GM19023 (cell line): ENCODE data around the gene LRRK1.

Experiments used
- ATAC-seq: cut with Tn5 transposase; IDR thresholded peaks from one replicate; pipeline ENCODE4 v1.9.1; 2021; ENCODE audit warnings: mild to moderate bottlenecking, moderate library complexity; ENCODE audit not compliant: unreplicated experiment

Gene LRRK1

DNA sequence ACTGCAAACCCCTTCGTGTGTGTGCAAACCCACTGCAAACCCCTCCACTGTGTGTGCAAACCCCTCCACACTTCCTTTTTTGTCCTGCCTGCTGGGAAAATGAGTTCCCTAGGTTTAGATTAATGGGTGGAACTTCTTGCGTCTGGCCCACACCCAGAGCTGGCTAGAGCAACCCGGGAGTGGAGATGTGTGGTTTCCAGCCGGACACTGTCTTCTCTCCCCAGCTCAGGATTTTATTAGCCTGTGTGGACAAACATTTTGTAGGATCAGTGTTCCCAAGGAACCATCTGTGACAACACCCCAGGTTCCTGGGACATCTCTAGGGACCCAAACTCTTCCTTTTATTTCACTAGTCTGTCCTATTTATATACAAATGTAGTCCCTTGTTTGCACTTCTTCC, 9.6 kb upstream of the LRRK1 start:
- no peak for ATAC-seq

DNA sequence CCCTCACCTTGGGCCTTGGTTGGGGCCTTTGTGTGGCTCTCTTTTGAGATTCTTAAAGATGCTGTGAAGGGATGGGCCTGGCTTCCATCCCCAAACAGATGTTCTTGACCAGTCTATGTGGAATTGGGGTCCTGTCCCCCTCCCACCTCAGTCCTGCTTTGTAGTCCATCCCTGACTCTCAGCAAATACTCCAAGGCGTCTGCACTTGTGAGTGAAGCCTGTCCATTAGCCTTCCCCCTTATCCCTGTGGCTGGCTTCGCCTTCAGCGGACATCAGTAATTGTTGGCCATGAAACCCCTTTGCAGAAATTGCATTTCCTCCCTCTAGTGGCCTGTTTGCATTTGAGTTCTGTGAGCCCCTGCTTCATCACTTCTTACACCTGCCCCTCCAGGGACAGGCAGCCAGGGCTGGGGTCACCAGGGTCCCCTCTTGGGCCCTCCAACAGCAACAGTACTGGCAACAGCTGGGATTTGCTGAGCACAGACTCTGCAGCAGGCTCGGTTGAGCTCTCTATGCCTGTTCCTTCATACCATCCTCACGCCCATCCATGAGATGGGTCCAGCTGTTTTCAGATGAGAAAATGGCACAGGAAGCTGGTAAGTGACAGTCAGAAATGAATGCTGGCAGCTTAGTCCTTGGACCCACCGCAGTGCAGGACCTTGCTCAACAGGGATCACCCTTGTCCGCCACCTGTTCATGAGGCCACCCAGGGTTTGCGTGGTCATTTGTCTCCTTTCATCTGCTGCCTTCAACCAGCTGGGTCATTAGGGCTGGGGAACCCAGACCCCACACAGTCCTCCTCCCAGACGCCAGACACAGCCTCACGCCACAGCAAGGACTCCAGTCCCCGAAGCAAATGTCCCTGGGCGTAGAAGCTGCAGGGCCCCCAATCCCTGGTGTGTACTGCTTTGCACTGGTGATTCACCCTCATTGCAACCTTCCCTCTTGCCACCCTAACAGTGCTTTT, 8.9 kb upstream of the LRRK1 start:
- ATAC-seq: no peak

DNA sequence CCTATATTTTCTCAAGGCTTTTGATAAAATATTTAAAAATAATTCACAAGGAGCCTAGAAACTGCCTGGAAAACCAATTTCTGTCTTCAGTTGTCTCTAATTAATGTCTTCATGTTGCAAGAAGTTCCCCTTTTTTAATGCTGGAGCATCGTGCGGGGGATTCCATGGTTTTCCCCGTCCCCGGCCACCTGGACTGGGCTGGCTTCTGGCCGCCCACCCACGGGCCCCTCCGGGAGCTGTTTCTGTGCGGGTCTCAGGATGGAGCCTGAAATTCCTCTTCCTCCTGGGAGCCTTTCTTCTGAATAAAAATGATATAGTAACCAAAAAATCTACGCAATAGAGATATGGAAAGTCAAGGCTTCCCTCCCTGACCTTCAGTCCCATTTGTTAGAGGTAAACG, 8.1 kb upstream of the LRRK1 start:
- ATAC-seq: no peak

DNA sequence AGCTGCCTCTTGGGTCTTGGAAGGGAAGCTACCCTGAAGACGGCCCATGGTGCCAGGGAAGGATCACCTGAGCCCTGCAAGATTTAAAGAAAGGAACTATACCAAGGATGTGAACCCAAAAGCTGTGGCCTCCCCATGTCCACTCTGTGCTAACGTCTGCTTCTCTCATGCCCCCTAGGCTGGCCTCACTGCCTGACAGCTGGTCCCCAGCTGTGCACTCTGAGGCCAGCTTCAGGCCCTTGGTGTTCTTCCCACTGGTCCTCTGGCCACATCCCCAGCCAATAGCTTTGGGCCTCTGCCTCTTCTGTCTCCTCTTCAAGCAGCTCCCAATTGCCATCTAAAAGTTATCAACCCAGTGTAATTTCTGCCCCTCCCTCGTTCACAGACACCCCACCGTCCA, 5.2 kb upstream of the LRRK1 start:
- ATAC-seq: no peak

DNA sequence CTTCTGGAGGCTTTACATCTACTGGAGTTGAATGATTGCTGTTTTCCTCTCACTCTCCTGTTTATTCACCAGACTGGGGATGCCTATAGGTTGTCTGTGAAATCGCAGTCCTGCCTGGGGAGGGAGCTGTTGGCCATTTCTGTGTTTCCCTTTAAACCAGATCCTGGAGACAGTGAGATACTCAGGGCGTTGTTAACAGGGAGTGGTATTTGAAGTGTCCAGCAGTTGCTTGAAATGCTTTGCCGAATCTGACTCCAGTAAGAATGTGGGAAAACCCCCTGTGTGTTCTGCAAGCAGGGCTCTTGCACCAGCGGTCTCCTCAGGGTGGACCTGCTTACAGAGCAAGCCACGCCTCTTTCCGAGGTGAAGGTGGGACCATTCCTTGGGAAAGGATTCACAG, 4.3 kb upstream of the LRRK1 start:
- ATAC-seq: no peak

DNA sequence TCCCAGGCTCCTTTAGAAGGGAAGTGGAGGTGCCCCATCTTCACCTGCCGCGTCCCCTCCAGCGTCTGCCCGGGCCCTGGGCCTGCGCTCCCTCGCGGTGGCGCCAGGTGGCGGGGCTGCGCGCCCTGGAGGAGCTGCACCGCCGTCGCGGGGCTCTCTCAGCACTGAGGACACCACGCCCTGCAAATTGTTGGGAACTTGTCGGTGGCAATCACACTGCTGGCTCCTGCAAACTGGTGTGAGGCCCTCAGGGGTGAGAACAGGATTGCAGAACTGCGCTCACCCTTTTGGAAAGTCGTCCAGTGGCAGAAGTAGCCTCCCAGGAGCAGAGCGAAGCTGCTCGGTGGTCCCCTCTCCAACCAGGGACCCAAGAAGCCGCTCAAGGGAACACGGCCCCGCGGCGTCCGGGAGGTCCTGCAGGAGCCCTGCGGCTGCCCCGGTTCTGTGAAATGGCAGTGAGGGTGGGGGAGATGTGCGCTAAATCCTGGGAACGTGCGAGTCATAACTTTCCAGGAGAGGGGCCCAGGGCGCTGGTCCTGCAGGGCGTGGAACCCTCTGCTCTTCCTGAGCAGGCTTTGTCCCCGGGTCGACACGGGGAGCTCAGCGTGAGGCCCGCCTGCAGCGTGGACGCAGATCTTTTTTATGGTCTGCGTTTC, 995 bp upstream of the LRRK1 start:
- ATAC-seq: peak; percentile 53

DNA sequence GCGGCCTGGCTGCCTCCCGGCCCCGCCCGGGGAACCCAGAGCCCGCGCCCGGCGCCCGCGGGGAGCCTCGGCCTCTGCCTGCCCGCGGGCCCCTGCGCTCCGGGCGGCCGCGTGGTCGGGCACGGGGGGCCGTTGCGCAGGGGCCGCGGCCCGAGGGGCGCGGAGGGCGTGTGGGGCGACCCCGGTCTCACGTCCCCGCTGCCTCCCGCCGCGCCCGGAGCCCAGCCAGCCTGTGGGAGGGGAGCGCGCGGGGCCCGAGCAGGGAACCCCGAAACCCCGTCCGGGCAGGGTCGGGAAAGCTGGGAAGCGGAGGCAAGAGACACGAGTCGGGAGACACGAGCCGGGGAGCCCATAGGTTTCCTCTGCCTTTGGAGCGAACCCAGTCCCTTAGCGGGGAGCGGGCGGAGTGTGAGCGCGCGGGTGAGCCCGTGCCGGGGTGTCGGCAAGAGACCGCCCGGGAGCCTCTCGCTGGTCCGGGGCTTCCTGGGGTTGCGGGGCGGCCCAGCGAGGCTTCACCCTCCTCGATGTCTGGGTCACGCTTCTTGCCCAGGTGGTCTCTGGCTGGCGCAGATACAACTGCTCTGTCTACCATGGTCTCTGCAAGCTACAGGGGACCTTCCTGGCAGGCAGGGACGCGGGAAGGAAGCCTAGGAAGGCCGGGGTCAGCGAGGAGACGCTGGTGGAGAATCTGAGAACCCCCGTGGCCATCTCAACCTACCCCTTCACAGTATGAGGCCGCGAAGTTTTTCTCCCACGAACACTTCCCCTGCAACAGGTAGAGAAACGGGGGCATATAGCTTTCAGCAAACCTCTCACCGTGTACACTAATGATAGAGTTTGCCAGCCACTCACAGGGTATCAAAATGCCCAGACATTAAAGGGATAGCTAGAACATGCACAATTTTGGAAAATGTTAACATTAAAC, 586 bp downstream of the LRRK1 start:
- ATAC-seq: peak; percentile 25

DNA sequence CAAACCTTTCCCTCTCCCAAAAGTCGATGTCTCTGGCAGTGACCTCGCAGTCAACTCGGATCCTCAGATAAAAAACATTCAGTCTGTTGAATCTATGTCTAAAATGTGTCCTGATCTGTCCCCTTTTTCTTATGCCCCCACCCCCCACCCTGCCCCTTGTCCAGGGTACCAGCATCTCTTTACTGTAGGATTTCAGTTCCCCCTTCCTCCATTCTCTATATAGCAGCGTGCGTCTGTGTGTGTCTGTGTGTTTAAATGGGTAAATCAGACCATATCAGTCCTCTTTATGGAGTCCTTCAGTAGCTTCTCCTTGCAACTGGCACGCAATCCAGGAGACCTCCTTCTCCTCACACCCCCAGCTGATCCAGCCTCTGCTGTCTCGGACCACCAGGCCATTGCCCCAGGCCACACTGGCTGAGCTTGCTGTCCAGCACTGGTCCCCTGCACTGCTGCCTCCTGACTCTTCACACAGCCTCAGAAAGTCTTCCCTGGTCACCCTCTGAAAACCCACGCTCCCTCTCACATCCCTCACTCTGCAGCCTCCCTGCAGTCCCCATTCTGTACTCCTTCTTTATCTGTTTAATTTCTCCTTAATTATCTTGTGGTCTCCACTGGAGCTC, 1.5 kb downstream of the LRRK1 start:
- ATAC-seq: no peak

DNA sequence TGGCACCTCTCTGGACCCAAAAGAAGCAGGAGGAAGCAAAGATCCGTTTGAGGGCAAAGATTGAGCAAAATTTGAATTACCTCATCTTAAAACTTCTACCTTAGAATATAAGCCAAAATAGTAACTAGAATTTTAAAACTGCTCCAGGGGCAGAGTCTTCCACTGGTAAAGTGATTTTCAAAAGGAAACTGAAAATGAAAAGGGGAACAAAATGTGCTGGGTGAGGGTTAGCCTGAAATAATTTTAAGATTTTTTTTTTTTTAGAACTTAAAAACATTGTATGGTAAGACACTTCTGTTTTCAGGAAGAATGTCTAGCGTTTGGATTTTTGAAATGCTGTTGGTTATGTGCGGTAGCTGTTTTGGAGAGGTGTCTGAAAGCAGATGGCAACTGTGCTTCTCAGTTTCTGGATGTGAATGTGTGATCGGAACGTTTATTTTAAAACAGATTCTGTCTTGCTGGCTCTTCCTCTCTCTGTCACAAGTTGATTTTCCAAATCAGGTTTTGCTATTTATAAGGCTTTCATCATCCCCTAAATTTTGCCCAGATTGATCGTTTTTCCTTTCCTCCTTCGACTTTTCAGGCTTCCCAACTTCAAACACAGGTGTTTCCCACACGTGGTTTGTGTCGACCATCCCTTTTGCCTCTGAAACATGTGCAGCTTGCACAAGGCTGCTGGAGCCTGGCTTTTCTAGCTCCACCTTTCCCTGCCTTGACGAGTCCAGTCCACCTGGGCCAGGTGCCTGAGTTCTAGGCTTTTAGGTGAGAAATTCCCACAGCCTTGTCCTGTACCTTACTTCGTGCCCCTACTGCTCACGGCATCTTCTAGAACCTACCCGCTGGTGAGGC, 3.3 kb downstream of the LRRK1 start:
- ATAC-seq: no peak

DNA sequence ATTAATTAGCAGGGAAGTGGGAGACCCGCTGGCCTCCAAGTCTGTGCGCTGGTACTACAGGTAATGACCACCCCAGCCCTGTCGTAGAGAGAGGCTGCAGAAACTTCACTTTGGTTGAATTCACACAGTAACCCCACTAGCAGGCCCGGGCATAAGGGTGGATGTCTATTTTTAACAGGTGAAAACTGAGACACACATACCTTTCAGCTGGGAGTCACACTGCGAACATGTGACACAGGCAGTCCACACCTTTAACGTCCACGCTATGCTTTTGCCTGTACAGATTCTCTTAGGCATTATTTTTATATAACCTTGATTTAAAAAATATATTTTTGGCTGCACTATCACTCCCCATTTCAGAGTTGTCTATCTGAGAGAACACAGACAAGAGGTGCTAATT, 3.9 kb downstream of the LRRK1 start:
- ATAC-seq: no peak

DNA sequence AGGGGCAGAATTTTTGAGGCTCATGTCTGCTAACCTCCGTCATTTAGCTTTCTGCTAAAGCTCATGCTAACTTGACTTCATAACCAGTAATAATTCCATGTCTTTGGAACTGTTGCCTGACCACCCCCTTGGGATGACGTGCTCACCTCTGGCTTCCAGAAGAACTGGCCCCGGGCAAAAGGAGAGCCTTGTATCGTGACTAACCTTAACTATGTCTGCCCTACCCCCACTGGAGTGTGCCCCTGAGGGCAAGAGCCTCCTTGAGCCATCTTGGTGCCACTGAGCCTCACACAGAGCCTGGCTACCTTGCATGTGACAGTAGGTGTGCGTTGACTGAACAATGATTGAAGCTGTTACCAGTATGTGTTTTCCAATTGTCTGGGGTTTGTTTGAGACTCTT, 4.7 kb downstream of the LRRK1 start:
- ATAC-seq: no peak

DNA sequence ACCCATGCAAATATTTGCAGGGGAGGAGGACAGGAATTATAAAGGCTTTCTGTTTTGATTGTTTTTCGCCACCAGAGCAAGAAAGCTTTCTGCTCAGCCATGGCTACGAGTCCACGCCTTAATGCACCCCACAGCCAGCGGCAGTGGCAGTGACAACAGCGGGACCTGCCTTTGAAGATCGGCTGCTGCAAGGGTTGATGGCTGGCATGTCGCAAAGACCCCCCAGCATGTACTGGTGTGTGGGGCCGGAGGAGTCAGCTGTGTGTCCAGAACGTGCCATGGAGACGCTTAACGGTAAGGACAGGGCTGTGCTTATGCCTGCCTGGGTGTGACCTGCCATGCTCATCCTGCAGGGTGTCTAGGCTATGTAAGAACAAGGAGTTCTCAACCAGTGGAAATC, 5.3 kb downstream of the LRRK1 start:
- no peak for ATAC-seq

DNA sequence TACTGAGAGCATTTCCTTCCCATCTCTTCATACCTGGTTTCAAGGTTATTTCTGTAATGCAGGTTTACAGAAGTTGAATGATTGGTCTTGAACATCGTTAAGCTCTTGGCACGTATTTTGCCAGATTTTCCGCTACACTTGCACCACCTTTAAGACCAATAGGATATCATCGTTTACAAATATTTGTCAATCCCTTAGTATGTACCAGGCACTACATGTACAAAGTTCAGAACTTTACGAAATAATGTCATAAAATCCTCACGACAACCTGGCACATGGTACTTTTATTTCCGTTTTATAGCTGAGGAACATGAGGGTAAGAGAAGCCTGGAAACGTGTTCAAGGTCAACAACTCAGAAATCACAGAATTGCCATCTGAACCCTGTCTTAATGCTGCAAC, 6.3 kb downstream of the LRRK1 start:
- no peak for ATAC-seq

DNA sequence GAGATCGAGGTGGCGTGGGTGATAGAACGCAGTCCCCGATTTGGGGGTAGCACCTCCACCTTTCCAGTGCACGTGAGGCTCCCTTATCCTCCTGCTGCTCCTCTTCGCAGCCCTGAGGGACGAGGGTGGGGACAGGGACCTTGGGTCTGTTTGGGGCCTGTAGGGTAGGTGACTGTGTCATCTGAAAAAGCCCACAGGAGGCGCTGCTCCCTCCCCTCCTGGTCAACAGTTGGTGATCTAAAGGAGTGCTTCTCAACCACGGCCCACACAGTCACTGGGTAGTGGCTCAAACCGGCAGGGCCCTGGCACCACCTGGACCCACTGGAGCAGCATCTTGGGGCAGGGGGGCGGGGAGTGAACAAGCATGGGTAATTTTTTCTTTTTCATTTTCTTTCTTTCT, 7.1 kb downstream of the LRRK1 start:
- no peak for ATAC-seq

DNA sequence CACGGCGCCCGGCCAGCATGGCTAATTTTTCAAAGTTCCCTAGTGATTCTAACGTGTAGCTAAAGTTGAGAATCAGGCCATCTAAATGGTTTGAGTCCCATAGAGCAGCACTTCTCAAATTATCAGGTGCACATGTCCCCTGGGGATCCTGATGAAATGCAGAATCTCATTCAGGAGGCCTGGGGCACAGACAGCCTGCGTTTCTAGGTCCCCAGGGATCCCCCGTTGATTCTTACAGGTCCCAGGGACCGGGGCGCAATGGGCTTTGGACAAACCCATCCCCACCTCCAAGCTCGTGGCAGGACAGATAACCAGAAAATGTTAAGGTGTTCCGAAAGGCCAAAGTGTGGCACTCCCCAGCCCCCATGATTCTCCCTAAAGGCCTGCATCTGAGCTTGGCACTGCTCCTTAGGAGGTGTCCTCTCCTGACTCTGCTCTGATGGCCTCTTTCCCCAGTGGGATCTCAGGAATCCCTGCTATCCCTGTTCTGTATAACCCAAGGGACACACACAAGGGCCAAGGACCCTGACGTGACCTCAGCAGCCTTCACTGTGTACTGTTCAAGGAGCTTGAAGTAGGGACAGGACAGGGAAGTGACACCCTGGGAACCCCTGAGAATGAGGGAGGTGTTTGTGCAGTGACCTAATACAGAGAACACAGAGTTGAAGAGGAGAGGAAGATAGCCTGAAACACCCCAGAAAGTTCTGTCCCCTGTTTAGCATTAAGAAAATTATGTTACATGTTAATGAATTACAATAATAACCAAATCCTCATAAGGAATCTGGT, 8.0 kb downstream of the LRRK1 start:
- no peak for ATAC-seq

DNA sequence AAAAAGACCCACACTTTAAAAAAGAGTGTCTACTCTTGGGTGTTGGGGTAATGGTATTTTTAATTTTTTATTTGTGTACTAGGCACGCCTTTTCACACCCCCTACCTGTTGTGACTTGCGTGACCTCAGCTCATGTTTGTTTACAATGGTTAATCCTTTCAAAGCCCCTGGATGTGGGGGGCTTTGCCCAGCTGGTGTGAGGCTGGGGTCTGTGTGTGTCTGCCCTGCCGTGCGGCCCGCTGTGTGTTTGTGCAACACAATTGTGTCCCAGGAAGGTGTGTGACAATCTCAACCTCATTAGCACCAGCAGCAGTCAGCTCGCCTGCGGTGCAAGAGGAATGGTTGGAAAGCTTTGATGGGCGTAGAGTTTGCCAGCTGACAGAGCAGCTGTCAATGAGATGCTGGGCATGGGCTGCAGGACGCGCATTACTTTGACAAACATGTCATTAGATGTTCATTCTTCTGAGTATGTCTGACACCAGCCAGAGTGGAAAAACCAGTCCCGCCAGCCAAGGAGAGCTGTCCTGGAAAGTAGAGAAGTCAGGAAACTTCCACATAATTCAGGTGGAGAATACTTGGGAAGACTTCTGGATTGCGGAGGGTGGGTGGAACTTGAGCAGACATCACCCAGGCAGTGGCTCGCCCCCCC, 9.6 kb downstream of the LRRK1 start:
- no peak for ATAC-seq

DNA sequence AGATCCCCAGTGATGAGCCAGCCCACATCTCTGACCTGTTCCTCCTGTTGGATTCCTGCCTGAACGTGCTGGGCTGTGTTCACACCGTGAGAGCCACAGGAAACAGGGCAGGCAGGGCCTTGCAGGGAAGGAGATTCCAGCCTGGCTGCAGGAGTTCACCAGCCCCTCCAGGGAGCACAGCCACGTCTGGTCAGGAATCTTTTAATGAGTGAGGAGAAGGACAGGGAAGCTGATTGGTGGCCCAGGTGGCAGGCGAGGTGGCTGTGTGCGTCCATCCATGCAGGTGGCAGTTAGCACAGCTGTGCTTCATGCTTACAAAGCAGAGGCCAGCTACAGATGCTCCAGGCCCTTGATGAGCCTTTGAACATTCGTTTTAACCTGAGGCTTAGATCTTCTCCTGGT, 10.5 kb downstream of the LRRK1 start:
- ATAC-seq: no peak

DNA sequence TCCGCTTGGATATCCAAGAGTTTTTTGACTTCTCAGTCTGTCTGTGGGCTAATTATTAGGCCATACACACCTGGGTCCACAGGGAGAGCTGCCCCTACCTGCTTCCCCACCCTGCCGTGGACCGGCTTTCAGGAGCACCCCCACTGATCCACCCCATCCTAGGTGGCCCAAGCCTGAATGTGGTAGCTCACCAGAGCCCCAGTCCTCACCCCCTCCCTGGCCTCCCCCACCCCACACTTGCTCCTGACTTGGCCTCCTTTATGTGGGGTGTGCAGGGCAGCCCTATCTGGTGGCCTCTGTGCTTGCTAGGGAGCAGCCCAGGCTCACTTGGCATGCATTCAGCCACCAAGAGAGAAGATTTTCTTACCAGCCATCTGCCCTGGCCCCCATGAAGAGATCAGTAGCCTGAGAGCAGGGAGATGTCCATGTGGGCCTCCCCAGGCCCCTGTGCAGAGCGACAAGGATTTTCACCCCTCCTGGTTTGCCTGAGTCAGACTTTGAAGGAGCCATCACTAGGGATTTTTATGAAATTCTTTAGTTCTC, 11.2 kb downstream of the LRRK1 start:
- no peak for ATAC-seq
